GM12801 (cell line): ENCODE data around the gene MICU1.

Experiments
- TF ChIP-seq, protein P1 (sequence below): IDR thresholded peaks from one replicate; pipeline ENCODE4 v1.5.1; 2011; ENCODE audit warnings: control low read depth; ENCODE audit not compliant: insufficient read length; ENCODE audit errors: extremely low read depth

MICU1 gene

DNA sequence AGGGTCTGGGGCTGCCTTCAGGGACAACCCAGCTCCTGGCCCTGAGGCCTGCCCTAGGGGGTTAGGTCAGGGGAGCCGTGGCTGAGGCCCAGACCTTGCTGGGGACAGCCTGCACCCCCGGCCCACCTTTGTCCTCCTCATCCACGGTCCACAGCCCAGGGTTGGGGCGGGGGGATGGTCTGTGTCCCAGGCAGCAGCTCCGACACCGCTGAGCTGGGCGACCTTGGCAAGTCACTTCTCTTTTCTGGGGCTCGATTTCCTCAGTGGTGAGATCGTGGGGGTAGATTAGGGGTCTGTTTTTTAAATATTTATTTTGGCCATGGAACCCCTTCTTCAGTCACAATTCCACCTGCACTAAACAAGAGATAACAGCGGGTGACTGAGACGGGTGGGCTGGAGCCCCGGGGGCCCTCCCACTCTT lies 302.1 kb downstream of the MICU1 start:
- TF ChIP-seq, protein P1, sequence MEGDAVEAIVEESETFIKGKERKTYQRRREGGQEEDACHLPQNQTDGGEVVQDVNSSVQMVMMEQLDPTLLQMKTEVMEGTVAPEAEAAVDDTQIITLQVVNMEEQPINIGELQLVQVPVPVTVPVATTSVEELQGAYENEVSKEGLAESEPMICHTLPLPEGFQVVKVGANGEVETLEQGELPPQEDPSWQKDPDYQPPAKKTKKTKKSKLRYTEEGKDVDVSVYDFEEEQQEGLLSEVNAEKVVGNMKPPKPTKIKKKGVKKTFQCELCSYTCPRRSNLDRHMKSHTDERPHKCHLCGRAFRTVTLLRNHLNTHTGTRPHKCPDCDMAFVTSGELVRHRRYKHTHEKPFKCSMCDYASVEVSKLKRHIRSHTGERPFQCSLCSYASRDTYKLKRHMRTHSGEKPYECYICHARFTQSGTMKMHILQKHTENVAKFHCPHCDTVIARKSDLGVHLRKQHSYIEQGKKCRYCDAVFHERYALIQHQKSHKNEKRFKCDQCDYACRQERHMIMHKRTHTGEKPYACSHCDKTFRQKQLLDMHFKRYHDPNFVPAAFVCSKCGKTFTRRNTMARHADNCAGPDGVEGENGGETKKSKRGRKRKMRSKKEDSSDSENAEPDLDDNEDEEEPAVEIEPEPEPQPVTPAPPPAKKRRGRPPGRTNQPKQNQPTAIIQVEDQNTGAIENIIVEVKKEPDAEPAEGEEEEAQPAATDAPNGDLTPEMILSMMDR, result no peak

- TF ChIP-seq, protein P1, result no peak
Observed at GRCh38 chr10:72323108-72323749, 302.6 kb downstream of the MICU1 start.

DNA sequence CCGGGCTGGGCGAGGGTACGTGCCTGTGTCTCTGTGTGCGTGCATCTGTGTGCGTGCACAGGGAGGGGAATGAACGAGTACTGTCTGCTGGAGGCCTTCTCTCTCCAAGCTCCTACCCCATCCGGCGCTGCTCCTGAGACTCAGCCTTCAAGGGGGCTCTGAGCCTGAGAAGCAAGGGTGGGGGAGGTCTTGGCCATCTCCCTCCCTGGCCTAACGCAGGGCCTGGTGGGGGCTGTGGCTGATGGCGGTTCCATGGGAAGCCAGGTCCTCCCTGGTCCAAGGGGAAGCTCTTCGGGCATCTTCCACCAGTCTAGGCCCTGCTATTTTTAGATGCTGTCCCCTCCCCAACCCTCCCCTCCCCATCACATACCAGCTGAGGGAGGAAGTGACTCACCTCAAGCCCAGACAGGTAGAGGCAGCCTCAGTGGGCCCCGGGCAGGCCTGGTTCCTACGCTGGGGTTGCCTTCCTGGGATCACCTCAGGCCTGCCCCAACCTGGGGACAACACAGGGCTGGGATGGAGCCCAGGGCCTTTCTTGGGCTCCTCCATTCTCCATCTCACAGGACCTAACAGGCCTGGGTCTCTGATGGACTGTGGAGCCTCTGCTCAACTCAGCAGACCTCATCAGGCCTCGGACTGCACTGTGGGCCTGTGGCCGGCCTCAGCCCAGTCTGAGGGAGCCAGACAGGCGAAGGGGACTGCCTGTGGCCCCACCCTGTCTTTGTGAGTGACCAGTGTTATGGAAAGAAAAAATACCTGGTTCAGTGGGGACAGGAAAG lies 303.4 kb downstream of the MICU1 start:
- TF ChIP-seq, protein P1, result no peak

DNA sequence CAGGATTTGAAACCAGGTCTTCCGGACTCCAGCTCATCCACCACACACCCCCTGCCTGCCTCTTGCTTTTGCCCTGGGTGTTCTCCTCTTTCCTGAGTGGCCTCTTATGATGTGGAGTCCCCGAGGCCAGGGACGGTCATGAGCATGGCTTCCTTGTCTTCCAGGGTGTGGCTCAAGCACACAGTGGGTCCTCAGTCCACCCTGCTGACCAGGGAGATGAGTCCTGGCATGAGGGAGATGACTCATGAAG lies 303.9 kb downstream of the MICU1 start:
- TF ChIP-seq, protein P1, result no peak

- TF ChIP-seq, protein P1, result no peak
Observed at GRCh38 chr10:72321248-72322029, 304.4 kb downstream of the MICU1 start.

GRCh38 chr10:72320676-72321247 lies 305.1 kb downstream of the MICU1 start:
- TF ChIP-seq, protein P1, result no peak
